ENCODE data around the gene MGAT4D. TPM values are rescaled to one million over a fixed set of nuclear protein-coding genes. Genes with fewer than 3 reads are reported as not detected.

MGAT4D gene
- total RNA-seq, 4 donors from 2014 or later: not detected

- TF ChIP-seq CTCF (IDR thresholded peaks at IDR 0.05; ENCODE audit: low read depth): no peak
These were observed 102.4 kb downstream of the MGAT4D start for GRCh38 chr4:140395668-140396067.

Other genes with a start within 250 kb of the MGAT4D start
- gene SCOC, start 124.6 kb downstream of the MGAT4D start, total RNA-seq: 10 to 100 TPM; 30.7 to 77.1 (median 47.2) TPM
- under 1 TPM in 1 of 4 donors, not detected in 3; 0.22 TPM for gene CLGN, start 70.6 kb downstream of the MGAT4D start, total RNA-seq
- gene ELMOD2, start 25.9 kb upstream of the MGAT4D start, total RNA-seq: 10 to 100 TPM; 17.0 to 26.6 (median 22.6) TPM
- gene UCP1, start 70.7 kb upstream of the MGAT4D start, total RNA-seq: not detected